ENCODE results near the gene SYNGR4.

GRCh38 chr19:48333467-48334384 is 30.4 kb upstream of the SYNGR4 start:
- TF ChIP-seq POLR2A (IDR thresholded peaks at IDR 0.05; ENCODE audit: low read length) (no peak), GATA1 (IDR thresholded peaks at IDR 0.05; ENCODE audit: low read depth, low read length) (no peak)

Measured in erythroblast (primary cell).